ENCODE results near the gene WIZ.
A peak's percentile ranks its signal among the peaks of the same experiment; 100 is the strongest.

- TF ChIP-seq ZNF462 (CRISPR knock-in tag; IDR thresholded peaks at IDR 0.05), result no peak
- TF ChIP-seq EZH2 (IDR thresholded peaks at IDR 0.05; ENCODE audit: low read depth, unreplicated experiment), result no peak
- no peak for TF ChIP-seq POLR2AphosphoS5 (IDR thresholded peaks at IDR 0.05; ENCODE audit: low read depth)
- TF ChIP-seq CTCF (conservative IDR thresholded peaks at IDR 0.05; ENCODE audit: low read depth in 2 of 2), result no peak
- no peak for TF ChIP-seq JUNB (IDR thresholded peaks at IDR 0.05; ENCODE audit: unreplicated experiment)
- TF ChIP-seq CREB1 (CRISPR knock-in tag; IDR thresholded peaks at IDR 0.05; ENCODE audit: low read depth), result peak; percentile 89
- no peak for TF ChIP-seq ETS1 (IDR thresholded peaks at IDR 0.05)
- no peak for TF ChIP-seq NANOG (IDR thresholded peaks at IDR 0.05; ENCODE audit: borderline replicate concordance)
- TF ChIP-seq REST (IDR thresholded peaks at IDR 0.05; ENCODE audit: unreplicated experiment), result no peak
- TF ChIP-seq ZNF114 (CRISPR knock-in tag; IDR thresholded peaks at IDR 0.05), result no peak
Observed at GRCh38 chr19:15449620-15450527, at the start of gene WIZ.
